Panc1 (cell line): ENCODE results near the gene MRPS35.

Experiments used
- CTCF ChIP-seq: fragments of 450-650 bp; IDR thresholded peaks from 2 replicates; pipeline ENCODE4 v1.5.1; 2017; ENCODE audit warnings: mild to moderate bottlenecking
- SIN3A ChIP-seq: IDR thresholded peaks from 2 replicates; pipeline ENCODE4 v1.6.1; 2012; ENCODE audit warnings: low read depth, mild to moderate bottlenecking, low read length, moderate library complexity, borderline replicate concordance; ENCODE audit not compliant: insufficient read depth

GRCh38 chr12:27733052-27733656 is 22.5 kb downstream of the MRPS35 start:
- TF ChIP-seq CTCF (peak; percentile 79; the same call in 1 of the 2 replicates), SIN3A (no peak)
